GM18870 (cell line): ENCODE data around the gene EGFL8.

ENCODE experiments used
- ATAC-seq: cut with Tn5 transposase; IDR thresholded peaks from one replicate; pipeline ENCODE4 v1.9.1; 2021; ENCODE audit warnings: moderate library complexity; ENCODE audit not compliant: unreplicated experiment

Gene EGFL8

DNA sequence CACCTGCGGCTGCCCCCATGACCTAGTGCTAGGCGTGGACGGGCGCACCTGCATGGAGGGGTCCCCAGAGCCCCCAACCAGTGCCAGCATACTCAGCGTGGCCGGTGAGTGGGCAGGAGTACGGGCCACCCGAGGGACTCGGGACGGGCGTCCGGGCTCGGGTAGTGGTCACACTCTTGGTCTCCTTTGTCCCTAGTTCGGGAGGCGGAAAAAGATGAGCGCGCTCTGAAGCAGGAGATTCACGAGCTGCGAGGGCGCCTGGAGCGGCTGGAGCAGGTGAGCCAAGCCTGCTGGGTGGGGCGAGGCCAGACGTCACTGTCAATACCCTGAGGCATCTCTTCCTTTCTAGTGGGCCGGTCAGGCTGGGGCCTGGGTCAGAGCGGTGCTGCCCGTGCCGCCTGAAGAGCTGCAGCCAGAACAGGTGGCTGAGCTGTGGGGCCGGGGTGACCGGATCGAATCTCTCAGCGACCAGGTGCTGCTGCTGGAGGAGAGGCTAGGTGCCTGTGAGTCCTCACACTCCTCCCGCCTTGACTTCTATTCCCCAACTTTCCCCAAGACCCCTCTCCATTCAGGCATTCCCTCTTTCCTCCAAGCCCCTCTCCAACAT, 2.9 kb downstream of the EGFL8 start:
- no peak for ATAC-seq

DNA sequence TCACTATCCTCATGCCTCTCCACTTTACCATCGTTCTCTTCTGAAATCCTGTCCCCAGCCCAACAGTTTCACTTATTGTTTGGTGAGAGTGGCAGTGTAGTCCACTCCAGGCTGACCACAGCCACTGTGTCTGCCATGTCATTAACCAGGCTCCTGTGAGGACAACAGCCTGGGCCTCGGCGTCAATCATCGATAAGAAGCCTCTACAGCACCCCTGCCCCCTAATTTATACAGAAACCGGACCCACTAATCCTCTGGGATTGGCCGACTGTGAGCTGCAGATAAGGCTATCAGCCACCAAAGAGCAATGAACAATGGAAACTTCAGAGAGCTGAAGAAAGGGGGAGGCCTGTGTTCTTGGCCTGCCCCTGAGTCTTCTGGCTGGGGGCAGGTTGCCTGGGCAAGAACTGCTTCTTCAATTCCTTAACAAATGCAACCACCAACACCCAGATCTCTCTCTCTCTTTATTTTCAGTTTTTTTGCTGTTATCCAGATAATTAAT, 3.4 kb downstream of the EGFL8 start:
- no peak for ATAC-seq

GRCh38 chr6:32168350-32168749, 4.0 kb downstream of the EGFL8 start:
- ATAC-seq: no peak

GRCh38 chr6:32168807-32169591, 4.6 kb downstream of the EGFL8 start:
- no peak for ATAC-seq

DNA sequence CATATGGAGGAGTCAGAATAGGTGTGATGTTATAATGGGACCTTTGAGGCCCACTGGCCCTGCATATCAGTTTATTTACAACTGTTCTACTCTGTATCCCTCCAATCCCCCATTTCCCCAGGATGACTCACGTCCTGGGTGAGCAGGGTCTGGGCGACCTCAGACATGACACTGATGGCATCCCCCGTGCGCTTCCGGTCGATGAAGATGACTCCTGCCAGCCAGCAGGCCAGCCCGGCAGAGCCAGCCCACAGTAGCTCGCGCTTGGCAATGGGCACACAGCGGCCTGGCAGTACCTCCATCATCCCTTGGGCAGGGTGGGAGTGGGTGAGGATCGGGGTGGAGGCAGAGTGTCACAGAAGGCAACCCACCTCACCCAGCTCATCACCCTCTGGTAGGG, 5.9 kb downstream of the EGFL8 start:
- ATAC-seq: no peak

- no peak for ATAC-seq
These were observed 6.8 kb downstream of the EGFL8 start for GRCh38 chr6:32171234-32171633.

DNA sequence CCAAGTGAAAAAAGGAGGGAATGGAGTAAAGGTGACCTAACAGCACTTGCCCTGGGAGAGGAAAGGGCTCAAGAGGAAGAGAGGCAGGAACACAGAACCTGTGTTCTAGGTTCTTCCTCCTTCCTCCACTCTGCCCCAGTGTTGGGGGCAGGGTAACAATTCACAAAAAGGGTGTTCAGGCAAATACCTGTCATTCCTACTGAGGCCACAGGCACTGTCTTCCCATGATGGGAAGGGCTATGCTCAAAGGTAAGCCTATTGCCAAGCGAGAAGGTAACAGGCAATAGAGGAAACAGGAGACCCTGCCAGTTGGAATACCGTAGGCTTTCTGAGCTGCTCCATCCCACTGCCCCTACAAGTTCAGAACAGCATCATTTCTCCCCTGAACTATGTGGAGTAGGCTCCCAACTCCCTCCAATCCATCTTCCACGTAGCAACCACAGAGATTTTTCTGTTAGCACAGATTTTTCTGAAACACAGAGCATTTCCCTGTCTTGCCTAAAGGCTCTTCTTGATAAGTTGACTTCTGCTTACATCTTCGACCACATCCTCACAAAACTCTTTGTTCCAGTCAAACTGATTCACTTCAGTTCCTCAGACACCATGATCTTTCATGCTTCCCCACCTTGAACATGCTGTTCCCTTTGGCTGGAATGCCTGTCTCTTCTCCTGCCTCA, 8.8 kb downstream of the EGFL8 start:
- no peak for ATAC-seq

GRCh38 chr6:32174416-32174815, 10.0 kb downstream of the EGFL8 start:
- no peak for ATAC-seq

GRCh38 chr6:32175322-32175710, 10.9 kb downstream of the EGFL8 start:
- no peak for ATAC-seq

DNA sequence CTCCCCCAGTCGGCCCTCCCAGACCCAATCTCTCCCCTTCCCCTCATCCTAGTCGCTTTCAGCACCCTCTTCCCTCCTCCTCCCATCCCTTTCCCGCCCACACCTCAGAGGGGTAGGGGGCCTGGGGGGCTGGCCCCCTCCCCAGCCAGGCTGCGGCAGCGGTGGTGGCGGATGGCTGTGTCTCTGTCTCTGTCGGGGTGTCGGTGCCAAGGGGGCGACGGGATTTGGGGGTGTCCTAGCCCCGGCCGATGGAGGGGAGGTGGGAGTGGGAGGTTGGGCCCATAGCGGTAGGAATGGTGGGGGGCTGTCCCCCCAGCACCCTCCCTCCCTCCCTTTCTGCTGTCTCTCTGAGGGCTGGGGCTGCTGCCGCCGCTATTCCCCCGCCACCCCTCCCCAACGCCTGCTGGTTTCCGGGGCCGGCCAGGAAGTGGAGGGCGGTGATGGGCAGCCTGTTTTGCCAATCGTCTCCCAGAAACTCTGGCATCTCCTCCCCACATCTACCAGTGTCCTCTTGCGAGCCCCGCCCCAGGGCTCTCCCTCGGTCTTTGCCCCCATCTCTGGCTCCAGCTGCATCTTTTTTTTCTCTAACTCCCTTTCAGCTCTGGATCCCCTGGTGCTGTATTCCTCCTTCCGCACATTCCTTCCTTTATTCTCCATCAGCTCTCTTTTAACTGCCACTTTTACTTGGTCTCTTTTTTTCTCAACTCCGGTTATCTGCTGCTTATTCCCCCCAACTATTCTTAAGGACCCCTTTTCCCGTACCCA, 11.5 kb downstream of the EGFL8 start, which contains the start of gene AGPAT1:
Gene AGPAT1 (minus strand): TSS at position 374 of the 765 bp plus-strand sequence. CDS start 4,588 bp downstream, outside the sequence.
- ATAC-seq: no peak

DNA sequence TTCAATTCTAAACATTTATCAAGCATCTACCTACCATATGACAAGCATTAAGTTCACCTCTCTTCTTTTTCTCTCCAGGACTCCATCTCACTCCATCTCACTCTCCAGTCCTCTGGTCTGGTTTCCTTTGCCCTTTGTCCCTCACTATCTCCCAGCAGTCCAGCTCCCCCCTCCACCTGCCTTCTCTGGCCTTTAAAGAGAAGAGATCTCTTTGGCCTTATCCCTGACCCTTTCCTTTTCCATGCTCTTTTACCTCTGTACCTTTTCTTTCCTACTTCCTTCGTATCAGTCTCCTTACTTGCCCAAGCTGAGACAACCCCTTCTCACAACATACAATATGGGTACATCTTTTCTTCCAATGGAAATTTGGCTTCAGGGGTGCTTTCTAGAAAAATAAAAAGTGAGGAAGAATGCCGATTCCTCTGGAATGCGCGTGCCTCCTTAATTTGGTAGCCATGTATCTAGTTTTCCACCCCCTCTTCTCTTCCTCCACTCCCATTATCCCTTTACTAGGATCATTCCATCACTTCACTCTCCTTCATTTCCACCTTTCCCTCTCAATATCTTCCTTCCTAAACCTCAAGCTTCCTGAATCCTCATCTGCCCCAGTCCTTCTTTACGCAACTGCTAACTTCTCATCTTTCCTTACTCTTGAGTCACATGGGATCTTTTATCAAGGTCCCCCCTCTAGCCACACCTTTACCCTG, 12.2 kb downstream of the EGFL8 start:
- no peak for ATAC-seq

- ATAC-seq: no peak
These were observed 12.9 kb downstream of the EGFL8 start for GRCh38 chr6:32177183-32177787.

GRCh38 chr6:32177788-32178546, 13.6 kb downstream of the EGFL8 start, which contains the start of gene RNF5:
RNF5 (plus strand) TSS chr6:32178405; CDS start chr6:32178512, 107 bp downstream.
- peak; percentile 85 for ATAC-seq

- no peak for ATAC-seq
These were observed 14.4 kb downstream of the EGFL8 start for GRCh38 chr6:32178547-32179440.

GRCh38 chr6:32179766-32180405, 15.5 kb downstream of the EGFL8 start:
- ATAC-seq: no peak

DNA sequence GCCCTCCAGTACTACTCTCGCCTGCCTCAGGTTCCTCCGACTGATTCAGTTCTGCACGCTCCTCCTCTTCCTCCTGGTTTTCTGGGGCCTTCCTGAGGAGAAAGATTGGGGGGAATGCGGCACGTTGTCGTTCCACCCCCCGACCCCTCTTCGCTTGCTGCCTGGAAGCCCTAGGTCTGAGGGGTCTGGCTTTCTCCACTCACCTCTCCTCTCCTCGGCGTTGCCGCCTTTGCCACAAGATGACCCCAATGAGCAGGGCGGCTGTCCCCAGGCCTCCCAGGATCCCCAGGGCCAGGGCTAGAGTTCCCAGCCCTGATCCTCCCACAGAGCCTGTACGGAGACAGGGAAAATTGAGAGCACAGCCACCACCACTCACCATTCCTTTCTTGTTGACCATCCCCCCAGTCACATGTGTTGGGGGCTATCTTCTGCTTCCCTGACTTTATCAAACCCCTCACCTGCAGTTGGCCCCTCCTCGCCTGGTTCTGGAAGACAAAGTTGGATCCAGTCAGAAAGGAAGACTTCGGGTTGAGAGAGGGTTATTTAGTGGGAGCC, 16.8 kb downstream of the EGFL8 start:
- no peak for ATAC-seq

DNA sequence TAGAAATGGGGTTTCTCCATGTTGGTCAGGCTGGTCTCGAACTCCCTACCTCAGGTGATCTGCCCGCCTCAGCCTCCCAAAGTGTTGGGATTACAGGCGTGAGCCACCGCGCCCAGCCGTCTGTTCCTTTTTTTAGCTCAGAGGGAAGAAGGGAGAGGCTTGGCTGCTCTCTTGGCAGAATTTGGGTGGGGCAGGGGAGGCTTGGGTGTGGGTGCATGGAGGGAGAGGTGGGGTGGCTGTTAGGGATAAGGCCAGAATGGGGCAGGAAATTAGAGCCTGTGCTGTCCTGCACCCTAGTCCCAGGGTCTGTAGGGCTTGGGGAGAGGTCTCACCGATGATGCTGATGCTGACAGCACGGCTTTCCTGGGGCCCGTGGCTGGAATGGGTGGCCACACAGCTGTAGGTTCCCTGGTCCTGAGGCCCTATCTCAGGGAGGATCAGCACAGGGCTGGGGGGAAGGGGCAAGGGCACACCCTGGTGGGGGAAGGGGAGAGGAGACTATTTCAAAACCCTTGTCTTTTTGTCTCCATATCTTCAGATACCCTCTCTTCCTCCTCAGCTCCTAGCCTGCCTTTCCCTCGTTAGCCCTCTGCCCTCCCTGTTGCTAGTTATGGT, 17.6 kb downstream of the EGFL8 start:
- no peak for ATAC-seq
